Lung microvascular endothelial cell (primary cell): ENCODE results near the gene TMEM123. TPM values are rescaled to one million over a fixed set of nuclear protein-coding genes. Genes with fewer than 3 reads are reported as not detected.

Source experiments
- DNase-seq, 2 donors: peaks; one replicate each; pipeline versions ENCODE4 v3.0.0 to v3.0.0-alpha.2; 2010; ENCODE audit warnings: low read depth in 2 of 2
- total RNA-seq: library from RNA; depleted of rRNA; stranded (reverse); fragments of >200 nt; gene quantifications from 2 replicates; pipeline ENCODE4 v1.2.1, GENCODE V29; 2014

The TMEM123 gene
- total RNA-seq, 1 donor from 2014 or later: 269 TPM

- peak; percentile 31 to 37 for DNase-seq
These were observed 85.2 kb downstream of the TMEM123 start for GRCh38 chr11:102367364-102367763.

GRCh38 chr11:102364991-102365390, 87.6 kb downstream of the TMEM123 start:
- no peak for DNase-seq

- DNase-seq: no peak
These were observed 91.2 kb downstream of the TMEM123 start for GRCh38 chr11:102361086-102362031.

GRCh38 chr11:102360681-102361080, 91.9 kb downstream of the TMEM123 start:
- DNase-seq: no peak

- DNase-seq: no peak
These were observed 93.2 kb downstream of the TMEM123 start for GRCh38 chr11:102359372-102359771.

GRCh38 chr11:102357116-102357515, 95.4 kb downstream of the TMEM123 start:
- no peak for DNase-seq

GRCh38 chr11:102347462-102348370, 104.8 kb downstream of the TMEM123 start:
- peak; percentile 31 to 43 for DNase-seq

GRCh38 chr11:102346748-102347461, 105.7 kb downstream of the TMEM123 start, which contains the start of gene BIRC2:
BIRC2 (plus strand) TSS chr11:102347214; CDS start chr11:102349855, 2,641 bp downstream.
- DNase-seq: peak; percentile 94 to 95

- no peak for DNase-seq
These were observed 106.2 kb downstream of the TMEM123 start for GRCh38 chr11:102346456-102346747.

Other genes with a start within 250 kb of the TMEM123 start
- gene BIRC3, start 135.3 kb downstream of the TMEM123 start, total RNA-seq: 1.5 and 3.0 TPM in 2 replicates
- gene BIRC2, start 105.6 kb downstream of the TMEM123 start, total RNA-seq: 38.4 and 44.4 TPM in 2 replicates
- 0.20 and 10.0 TPM in 2 replicates for gene MMP7, start 78.0 kb upstream of the TMEM123 start, total RNA-seq
- gene MMP20, start 172.6 kb upstream of the TMEM123 start, total RNA-seq: not detected in 2 replicates